HG02852 (cell line): ENCODE results near the gene RAN.

Experiments
- ATAC-seq: cut with Tn5 transposase; IDR thresholded peaks from one replicate; pipeline ENCODE4 v1.9.1; 2021; ENCODE audit warnings: mild to moderate bottlenecking, moderate library complexity; ENCODE audit not compliant: unreplicated experiment

RAN gene

GRCh38 chr12:130925666-130926015 lies 53.8 kb downstream of the RAN start:
- no peak for ATAC-seq
